ENCODE results near the gene SMG5.

Gene SMG5

GRCh38 chr1:156241311-156241811, 41.3 kb downstream of the SMG5 start:
- no peak overlapping the region for H3K4me3 ChIP-seq (ENCODE audit: low read length)
- peak; percentile 62 for DNase-seq (ENCODE audit: low read depth)
- no peak for TF ChIP-seq CTCF (IDR thresholded peaks at IDR 0.05; ENCODE audit: insufficient read depth, low read depth, low read length, missing control alignments)

- no peak for DNase-seq (ENCODE audit: low read depth)
- H3K4me3 ChIP-seq (ENCODE audit: low read length): no peak overlapping the region
These were observed 44.4 kb downstream of the SMG5 start for GRCh38 chr1:156238248-156238647.

GRCh38 chr1:156236164-156236563, 46.5 kb downstream of the SMG5 start:
- H3K4me3 ChIP-seq (ENCODE audit: low read length): no peak overlapping the region
- TF ChIP-seq CTCF (IDR thresholded peaks at IDR 0.05; ENCODE audit: insufficient read depth, low read depth, low read length, missing control alignments): no peak
- no peak for DNase-seq (ENCODE audit: low read depth)

More at GRCh38 chr1:156238248-156238647, 44.4 kb downstream of the SMG5 start:
- no peak for TF ChIP-seq CTCF (IDR thresholded peaks at IDR 0.05; ENCODE audit: insufficient read depth, low read depth, low read length, missing control alignments)

- DNase-seq (ENCODE audit: low read depth): peak; percentile 44
- H3K4me3 ChIP-seq (ENCODE audit: low read length): no peak overlapping the region
- TF ChIP-seq CTCF (IDR thresholded peaks at IDR 0.05; ENCODE audit: insufficient read depth, low read depth, low read length, missing control alignments): no peak
These were observed 49.0 kb downstream of the SMG5 start for GRCh38 chr1:156233426-156234127.

- no peak for TF ChIP-seq CTCF (IDR thresholded peaks at IDR 0.05; ENCODE audit: insufficient read depth, low read depth, low read length, missing control alignments)
- H3K4me3 ChIP-seq (ENCODE audit: low read length): no peak overlapping the region
- no peak for DNase-seq (ENCODE audit: low read depth)
These were observed 50.3 kb downstream of the SMG5 start for GRCh38 chr1:156232201-156232894.

GRCh38 chr1:156230473-156230837, 52.2 kb downstream of the SMG5 start:
- H3K4me3 ChIP-seq (ENCODE audit: low read length): no peak overlapping the region
- DNase-seq (ENCODE audit: low read depth): no peak
- TF ChIP-seq CTCF (IDR thresholded peaks at IDR 0.05; ENCODE audit: insufficient read depth, low read depth, low read length, missing control alignments): no peak
